Endothelial cell of umbilical vein (primary cell): ENCODE measurements around the gene GAPDHS. TPM values are rescaled to one million over a fixed set of nuclear protein-coding genes. Genes with fewer than 3 reads are reported as not detected.

Experiments used
- BruUV-seq: library from RNA; stranded (reverse); fragments of 400-500 nt; replicated peaks from 2 replicates; lab custom pipeline; 2021; lab: Mats Ljungman, UMichigan
- CTCF ChIA-PET: fragments of 300-600, 350-600 bp; sonication (Branson Sonifier 250); formaldehyde crosslinking; loops from one replicate; lab custom pipeline; 2021; ENCODE audit warnings: antibody characterized with exemption, inconsistent platforms; lab: Charles Lee
- POLR2A ChIA-PET: fragments of 300-600, 350-600 bp; sonication (Branson Sonifier 250); formaldehyde crosslinking; loops from one replicate; lab custom pipeline; 2021; ENCODE audit warnings: antibody characterized with exemption, inconsistent platforms; lab: Charles Lee
- DNase-seq: peaks from one replicate; pipeline ENCODE4 v3.0.0-alpha.2; 2011; ENCODE audit warnings: low read depth, low spot score
- FAIRE-seq: peaks from 2 replicates; lab custom pipeline; 2011; peaks lifted over from hg19 to GRCh38; lab: Jason Lieb, UNC
- H2AFZ ChIP-seq: 2 replicates; pipeline ENCODE4 v1.6.0; 2012; ENCODE audit warnings: low read depth, low read length, control low read depth, inconsistent platforms
- H3K27ac ChIP-seq: 2 replicates; pipeline ENCODE4 v1.5.1; 2011; ENCODE audit warnings: low read depth, mild to moderate bottlenecking, control low read depth, low read length, moderate library complexity; ENCODE audit not compliant: insufficient read depth
- H3K27me3 ChIP-seq, 2 experiments: 2 replicates each; pipeline versions ENCODE4 v1.6.0 to v1.6.1; 2011; ENCODE audit warnings: low read length in 2 of 2, mixed read lengths in 1 of 2; ENCODE audit not compliant: control insufficient read depth in 2 of 2, insufficient read depth in 2 of 2
- H3K36me3 ChIP-seq, 2 experiments: 2 replicates in 1 of 2; 3 replicates in 1 of 2; pipeline ENCODE4 v1.5.1; 2011; ENCODE audit warnings: low read length in 2 of 2, mild to moderate bottlenecking in 1 of 2, moderate library complexity in 1 of 2; ENCODE audit not compliant: control insufficient read depth in 2 of 2, insufficient read depth in 2 of 2; ENCODE audit errors: extremely low read depth in 1 of 2
- H3K4me1 ChIP-seq: 3 replicates; pipeline ENCODE4 v1.5.1; 2011; ENCODE audit warnings: mild to moderate bottlenecking, low read length; ENCODE audit not compliant: control insufficient read depth, insufficient read depth; ENCODE audit errors: extremely low read depth
- H3K4me2 ChIP-seq: 2 replicates; pipeline ENCODE4 v1.6.1; 2011; ENCODE audit warnings: low read length, control low read depth, mixed read lengths; ENCODE audit not compliant: insufficient read depth
- H3K4me3 ChIP-seq, 3 experiments: fragments of 200-600 bp in 1 of 3; sonication (generic), shearing (Covaris generic) in 1 of 3; replicated peaks in 1 of 3; 2 replicates each; pipeline ENCODE4 v1.5.1; 2011 to 2016; ENCODE audit warnings: control low read depth in 3 of 3, low read length in 3 of 3, mild to moderate bottlenecking in 2 of 3, inconsistent platforms in 1 of 3, low read depth in 1 of 3, moderate library complexity in 1 of 3; ENCODE audit not compliant: insufficient read depth in 1 of 3
- H3K79me2 ChIP-seq: 2 replicates; pipeline ENCODE4 v1.6.0; 2012; ENCODE audit warnings: low read length, inconsistent platforms; ENCODE audit not compliant: control insufficient read depth, insufficient read depth
- H3K9ac ChIP-seq: replicated peaks from 2 replicates; pipeline ENCODE3; 2011; ENCODE audit warnings: low read length, control low read depth; ENCODE audit not compliant: insufficient read depth; ENCODE audit errors: extremely low read depth
- H3K9me1 ChIP-seq: replicated peaks from 3 replicates; pipeline ENCODE4 v1.6.0; 2011; ENCODE audit warnings: mild to moderate bottlenecking, low read length; ENCODE audit not compliant: control insufficient read depth, insufficient read depth; ENCODE audit errors: extremely low read depth
- H3K9me3 ChIP-seq: replicated peaks from 2 replicates; pipeline ENCODE4 v1.5.1; 2012; ENCODE audit warnings: low read length, inconsistent platforms; ENCODE audit not compliant: control insufficient read depth, insufficient read depth
- H4K20me1 ChIP-seq: replicated peaks from 2 replicates; pipeline ENCODE3; 2011; ENCODE audit warnings: mild to moderate bottlenecking, low read length; ENCODE audit not compliant: control insufficient read depth, insufficient read depth; ENCODE audit errors: extremely low read depth
- CTCF ChIP-seq, 2 donors: IDR thresholded peaks; 1 replicate in 1 of 2; 2 replicates in 1 of 2; pipeline ENCODE4 v1.5.1; 2011; ENCODE audit warnings: low read length in 2 of 2, mild to moderate bottlenecking in 2 of 2, moderate library complexity in 2 of 2, control low read depth in 1 of 2, inconsistent platforms in 1 of 2, low read depth in 1 of 2; ENCODE audit not compliant: insufficient read depth in 1 of 2; ENCODE audit errors: extremely low read depth in 1 of 2
- EZH2 ChIP-seq: IDR thresholded peaks from 2 replicates; pipeline ENCODE4 v1.6.1; 2012; ENCODE audit warnings: borderline replicate concordance, low read depth, mild to moderate bottlenecking, moderate library complexity, low read length, inconsistent platforms; ENCODE audit not compliant: severe bottlenecking
- FOS ChIP-seq: IDR thresholded peaks from 2 replicates; pipeline ENCODE4 v1.6.1; 2011; ENCODE audit warnings: mild to moderate bottlenecking, low read length, moderate library complexity, borderline replicate concordance; ENCODE audit not compliant: insufficient read depth
- GATA2 ChIP-seq: IDR thresholded peaks from 2 replicates; pipeline ENCODE4 v1.7.0; 2011; ENCODE audit warnings: low read depth, mild to moderate bottlenecking, moderate library complexity, mixed read lengths, low read length; ENCODE audit not compliant: insufficient read length, insufficient read depth
- JUN ChIP-seq: IDR thresholded peaks from 2 replicates; pipeline ENCODE4 v1.6.1; 2011; ENCODE audit warnings: borderline replicate concordance, low read depth; ENCODE audit not compliant: insufficient read length, insufficient read depth
- MYC ChIP-seq: IDR thresholded peaks from one replicate; pipeline ENCODE4 v1.6.1; 2011; ENCODE audit warnings: mild to moderate bottlenecking, low read depth, low read length
- POLR2A ChIP-seq: IDR thresholded peaks from 2 replicates; pipeline ENCODE4 v1.6.1; 2012; ENCODE audit warnings: low read depth, mild to moderate bottlenecking, control low read depth, low read length
- POLR2AphosphoS5 ChIP-seq: IDR thresholded peaks from 2 replicates; pipeline ENCODE4 v1.6.1; 2012; ENCODE audit warnings: low read depth, mild to moderate bottlenecking, control low read depth, low read length, moderate library complexity; ENCODE audit not compliant: insufficient read depth
- dilution Hi-C: fragments of 300-500 bp; cut with MboI; formaldehyde crosslinking; loops from one replicate; pipeline ENCODE4 v1.15.0; 2019; ENCODE audit warnings: low sequenced_read_pairs; ENCODE audit not compliant: extremely low pct_ligation_motif_present
- intact Hi-C: fragments of 100-400 bp; cut with micrococcal nuclease; formaldehyde crosslinking; loops from one replicate; pipeline ENCODE4 v1.10.0; 2022
- polyA plus RNA-seq, 4 experiments: library from polyadenylated mRNA; depleted of rRNA in 3 of 4; stranded (reverse) in 3 of 4; unstranded in 1 of 4; fragments of >200 nt; gene quantifications; 2 replicates each; pipeline versions ENCODE4 v1.2.1 to v1.2.3, GENCODE V29; 2011 to 2012; ENCODE audit warnings: missing spikeins in 1 of 4
- total RNA-seq: library from RNA; stranded (reverse); gene quantifications from 2 replicates; pipeline ENCODE4 v1.2.3, GENCODE V29; 2021

Gene GAPDHS
- total and polyA plus RNA-seq, 2 donors (not counting 3 experiments of a cell fraction or from before 2014, with no cell fraction given) = not detected

GRCh38 chr19:35493971-35494370 is 39.3 kb upstream of the GAPDHS start:
- Histone ChIP-seq H3K4me3 (no peak overlapping the region), H3K79me2 (no peaks in the 10 kb centered on the region), H3K4me1 (no peaks in the 10 kb centered on the region), H4K20me1 (no peaks in the 10 kb centered on the region), H3K9me1 (no peaks in the 10 kb centered on the region), H3K27me3 (no peaks in the 10 kb centered on the region), H3K9ac (no peak overlapping the region), H3K36me3 (no peaks in the 10 kb centered on the region), H2AFZ (no peak overlapping the region), H3K4me2 (no peak overlapping the region), H3K27ac (no peak overlapping the region), H3K9me3 (no peaks in the 10 kb centered on the region)
- DNase-seq (no peak), FAIRE-seq (no peak)
- POLR2A ChIA-PET = no interaction called here
- CTCF ChIA-PET = interaction anchor here (2.8 to 3.2 kb wide), 2 partner anchors 11 to 141 kb away, joined by 19 to 29 read pairs; no protein-coding TSS in a partner anchor
- TF ChIP-seq FOS (no peak), JUN (no peak), POLR2AphosphoS5 (no peak), POLR2A (no peak), EZH2 (no peak), GATA2 (no peak), MYC (no peak), CTCF (IDR thresholded peaks at IDR 0.05; ENCODE audit: extremely low read depth in 1 of 2, insufficient read depth in 1 of 2, low read depth in 1 of 2, low read length in 2 of 2) (no peak)
- dilution Hi-C loops (no loop called here), intact Hi-C loops (no loop called here)
- BruUV-seq = no TSS peak
